B cell (primary cell): ENCODE measurements around the gene ZMYND8.

Experiments used
- CTCF ChIP-seq: fragments of 200-600 bp; IDR thresholded peaks from one replicate; pipeline ENCODE4 v1.8.0; 2022; ENCODE audit warnings: antibody characterized with exemption, mild to moderate bottlenecking
- EZH2 ChIP-seq: IDR thresholded peaks from 2 replicates; pipeline ENCODE4 v1.6.1; 2012; ENCODE audit warnings: borderline replicate concordance, low read depth, mild to moderate bottlenecking, moderate library complexity, low read length; ENCODE audit not compliant: insufficient read depth, poor library complexity, severe bottlenecking

GRCh38 chr20:47370214-47370613 is 13.7 kb upstream of the ZMYND8 start:
- no peak for TF ChIP-seq CTCF
- no peak for TF ChIP-seq EZH2
